ENCODE results near the gene MMP15. TPM values are rescaled to one million over a fixed set of nuclear protein-coding genes. Genes with fewer than 3 reads are reported as not detected.
"Not testable (repeated sequence)": the region's sequence is repeated elsewhere in the genome, so short reads cannot be mapped to it uniquely, and the experiment has no call there.

MMP15 gene
- total RNA-seq, 1 donor from 2014 or later, result 78.7 TPM

GRCh38 chr16:58085584-58086251, 60.2 kb downstream of the MMP15 start:
- no peaks in the 10 kb centered on the region for H3K36me3 ChIP-seq (ENCODE audit: control insufficient read depth, insufficient read depth, low read length)
- no peak overlapping the region for H3K4me3 ChIP-seq (ENCODE audit: low read depth, low read length)
- no peaks in the 10 kb centered on the region for H3K27me3 ChIP-seq (ENCODE audit: control insufficient read depth, insufficient read depth, low read length)
- DNase-seq (ENCODE audit: low read depth), result no peak
- TF ChIP-seq CTCF (IDR thresholded peaks at IDR 0.05; ENCODE audit: insufficient read depth, low read length, poor library complexity, severe bottlenecking), result no peak

GRCh38 chr16:58086381-58087208, 61.0 kb downstream of the MMP15 start:
- TF ChIP-seq CTCF (IDR thresholded peaks at IDR 0.05; ENCODE audit: insufficient read depth, low read length, poor library complexity, severe bottlenecking), result no peak
- no peak overlapping the region for H3K4me3 ChIP-seq (ENCODE audit: low read depth, low read length)
- DNase-seq (ENCODE audit: low read depth), result no peak
- no peaks in the 10 kb centered on the region for H3K36me3 ChIP-seq (ENCODE audit: control insufficient read depth, insufficient read depth, low read length)
- H3K27me3 ChIP-seq (ENCODE audit: control insufficient read depth, insufficient read depth, low read length), result no peaks in the 10 kb centered on the region

- H3K36me3 ChIP-seq (ENCODE audit: control insufficient read depth, insufficient read depth, low read length), result no peaks in the 10 kb centered on the region
- TF ChIP-seq CTCF (IDR thresholded peaks at IDR 0.05; ENCODE audit: insufficient read depth, low read length, poor library complexity, severe bottlenecking), result no peak
- no peaks in the 10 kb centered on the region for H3K27me3 ChIP-seq (ENCODE audit: control insufficient read depth, insufficient read depth, low read length)
- DNase-seq (ENCODE audit: low read depth), result no peak
- no peak overlapping the region for H3K4me3 ChIP-seq (ENCODE audit: low read depth, low read length)
Measured at GRCh38 chr16:58087209-58087913, 61.8 kb downstream of the MMP15 start.

- DNase-seq (ENCODE audit: low read depth), result no peak
- Histone ChIP-seq H3K27me3 (ENCODE audit: control insufficient read depth, insufficient read depth, low read length) (no peaks in the 10 kb centered on the region), H3K4me3 (ENCODE audit: low read depth, low read length) (no peak overlapping the region), H3K36me3 (ENCODE audit: control insufficient read depth, insufficient read depth, low read length) (no peaks in the 10 kb centered on the region)
- no peak for TF ChIP-seq CTCF (IDR thresholded peaks at IDR 0.05; ENCODE audit: insufficient read depth, low read length, poor library complexity, severe bottlenecking)
Measured at GRCh38 chr16:58088091-58088490, 62.5 kb downstream of the MMP15 start.

GRCh38 chr16:58090396-58090795, 64.8 kb downstream of the MMP15 start:
- DNase-seq (ENCODE audit: low read depth); H3K4me3 ChIP-seq (ENCODE audit: low read depth, low read length); H3K36me3 ChIP-seq (ENCODE audit: control insufficient read depth, insufficient read depth, low read length); H3K27me3 ChIP-seq (ENCODE audit: control insufficient read depth, insufficient read depth, low read length): not testable (repeated sequence)

GRCh38 chr16:58094026-58094425, 68.5 kb downstream of the MMP15 start:
- Histone ChIP-seq H3K36me3 (ENCODE audit: control insufficient read depth, insufficient read depth, low read length) (no peaks in the 10 kb centered on the region), H3K4me3 (ENCODE audit: low read depth, low read length) (no peak overlapping the region), H3K27me3 (ENCODE audit: control insufficient read depth, insufficient read depth, low read length) (no peaks in the 10 kb centered on the region)
- no peak for DNase-seq (ENCODE audit: low read depth)
- TF ChIP-seq CTCF (IDR thresholded peaks at IDR 0.05; ENCODE audit: insufficient read depth, low read length, poor library complexity, severe bottlenecking), result no peak
